HepG2 (cell line): ENCODE measurements around the gene TSNAXIP1. TPM values are rescaled to one million over a fixed set of nuclear protein-coding genes. Genes with fewer than 3 reads are reported as not detected.

Source experiments
- ASH2L ChIP-seq: fragments of 300-600, 200-600 bp; sonication (generic); IDR thresholded peaks from 2 replicates; pipeline ENCODE4 v1.7.0; 2017; ENCODE audit warnings: low read depth, mild to moderate bottlenecking, moderate library complexity, mixed read lengths, low read length; ENCODE audit not compliant: insufficient read length
- CHD4 ChIP-seq: fragments of 200-600 bp; sonication (generic); IDR thresholded peaks from 2 replicates; pipeline ENCODE4 v1.7.0; 2017; ENCODE audit warnings: mild to moderate bottlenecking, low read length, borderline replicate concordance
- FOXA1 ChIP-seq, 2 experiments: fragments of 450-650 bp in 1 of 2; sonication (generic) in 1 of 2; formaldehyde crosslinking in 1 of 2; IDR thresholded peaks; 2 replicates each; pipeline versions ENCODE4 v1.4.0 to v1.6.1; 2016 to 2020; ENCODE audit warnings: missing genetic modification reagents in 1 of 2
- HOXD1 ChIP-seq: sonication (generic); formaldehyde crosslinking; IDR thresholded peaks from 2 replicates; pipeline ENCODE4 v1.5.0; 2020; ENCODE audit warnings: missing genetic modification reagents
- KMT2B ChIP-seq: IDR thresholded peaks from 2 replicates; pipeline ENCODE4 v1.6.1; 2016; ENCODE audit warnings: missing genetic modification reagents, missing compliant biosample characterization
- MIXL1 ChIP-seq: IDR thresholded peaks from 2 replicates; pipeline ENCODE4 v1.6.1; 2016
- PHB2 ChIP-seq: fragments of 450-650 bp; IDR thresholded peaks from 2 replicates; pipeline ENCODE4 v1.6.1; 2018; ENCODE audit not compliant: partially characterized antibody
- REPIN1 ChIP-seq: sonication (generic); formaldehyde crosslinking; IDR thresholded peaks from 2 replicates; pipeline ENCODE4 v1.8.0; 2022; ENCODE audit warnings: missing genetic modification reagents, low read depth, mild to moderate bottlenecking, borderline replicate concordance
- RFX1 ChIP-seq: fragments of 450-650 bp; IDR thresholded peaks from 2 replicates; pipeline ENCODE4 v1.6.1; 2017
- SMARCC2 ChIP-seq: fragments of 450-650 bp; IDR thresholded peaks from 2 replicates; pipeline ENCODE4 v1.6.1; 2017; ENCODE audit warnings: antibody characterized with exemption, mild to moderate bottlenecking
- SOX13 ChIP-seq, 3 experiments: fragments of 450-650 bp in 1 of 3; sonication (generic) in 1 of 3; formaldehyde crosslinking in 1 of 3; IDR thresholded peaks in 2 of 3; conservative IDR thresholded peaks in 1 of 3; 2 replicates each; pipeline versions ENCODE4 v1.5.0 to v1.6.1; 2016 to 2020; ENCODE audit warnings: antibody characterized with exemption in 1 of 3, mild to moderate bottlenecking in 1 of 3, missing compliant biosample characterization in 1 of 3, missing genetic modification reagents in 1 of 3, moderate library complexity in 1 of 3
- SP4 ChIP-seq: sonication (generic); formaldehyde crosslinking; IDR thresholded peaks from 2 replicates; pipeline ENCODE4 v1.8.1; 2023; ENCODE audit warnings: mild to moderate bottlenecking, missing genetic modification reagents
- SP5 ChIP-seq: IDR thresholded peaks from 2 replicates; pipeline ENCODE4 v1.6.1; 2016; ENCODE audit warnings: low read depth, borderline replicate concordance
- THAP11 ChIP-seq: IDR thresholded peaks from 2 replicates; pipeline ENCODE4 v1.6.1; 2016; ENCODE audit warnings: missing biosample characterization, missing genetic modification reagents
- ZNF10 ChIP-seq: sonication (generic); formaldehyde crosslinking; IDR thresholded peaks from 2 replicates; pipeline ENCODE4 v1.4.0; 2020; ENCODE audit warnings: mild to moderate bottlenecking, low read depth, missing genetic modification reagents, borderline replicate concordance
- ZNF20 ChIP-seq: sonication (generic); formaldehyde crosslinking; IDR thresholded peaks from 2 replicates; pipeline ENCODE4 v1.4.0; 2020; ENCODE audit warnings: mild to moderate bottlenecking, moderate library complexity, missing genetic modification reagents
- ZNF335 ChIP-seq: sonication (generic); formaldehyde crosslinking; IDR thresholded peaks from 2 replicates; pipeline ENCODE4 v1.4.0; 2020; ENCODE audit warnings: missing genetic modification reagents
- ZNF33B ChIP-seq: sonication (generic); formaldehyde crosslinking; IDR thresholded peaks from 2 replicates; pipeline ENCODE4 v1.5.1; 2020; ENCODE audit warnings: mild to moderate bottlenecking, missing genetic modification reagents
- ZNF34 ChIP-seq: sonication (generic); formaldehyde crosslinking; IDR thresholded peaks from 2 replicates; pipeline ENCODE4 v1.4.0; 2020; ENCODE audit warnings: mild to moderate bottlenecking, missing genetic modification reagents, borderline replicate concordance
- ZNF543 ChIP-seq: sonication (generic); formaldehyde crosslinking; IDR thresholded peaks from 2 replicates; pipeline ENCODE4 v1.4.0; 2020; ENCODE audit warnings: mild to moderate bottlenecking, missing genetic modification reagents
- ZNF556 ChIP-seq: sonication (generic); formaldehyde crosslinking; IDR thresholded peaks from 2 replicates; pipeline ENCODE4 v1.4.0; 2020; ENCODE audit warnings: mild to moderate bottlenecking, missing genetic modification reagents, borderline replicate concordance
- ZNF709 ChIP-seq: sonication (generic); formaldehyde crosslinking; IDR thresholded peaks from 2 replicates; pipeline ENCODE4 v1.5.0; 2020; ENCODE audit warnings: mild to moderate bottlenecking, missing genetic modification reagents
- ZNF775 ChIP-seq: sonication (generic); formaldehyde crosslinking; IDR thresholded peaks from 2 replicates; pipeline ENCODE4 v1.4.0; 2020; ENCODE audit warnings: missing genetic modification reagents, mild to moderate bottlenecking, moderate library complexity, borderline replicate concordance
- ZNF781 ChIP-seq: sonication (generic); formaldehyde crosslinking; IDR thresholded peaks from 2 replicates; pipeline ENCODE4 v1.5.1; 2020; ENCODE audit warnings: borderline replicate concordance, mild to moderate bottlenecking, missing genetic modification reagents; ENCODE audit errors: not compliant biosample characterization
- ZNF891 ChIP-seq: sonication (generic); formaldehyde crosslinking; IDR thresholded peaks from 2 replicates; pipeline ENCODE4 v1.5.0; 2020; ENCODE audit warnings: mild to moderate bottlenecking, missing genetic modification reagents
- polyA plus RNA-seq, 8 experiments: library from polyadenylated mRNA; depleted of rRNA in 3 of 8; stranded (reverse) in 7 of 8; unstranded in 1 of 8; fragments of >200 nt; fragmentation: Illumina TruSeq in 4 of 8; extraction: Trizol in 4 of 8; gene quantifications; 2 replicates each; pipeline versions ENCODE4 v1.2.1 to v1.2.3, GENCODE V29; 2011 to 2016; ENCODE audit warnings: low read depth in 4 of 8, missing spikeins in 1 of 8, mixed read lengths in 1 of 8; ENCODE audit not compliant: insufficient read depth in 1 of 8
- total RNA-seq, 5 experiments: library from RNA; depleted of rRNA; stranded (reverse); fragments of >200 nt; fragmentation: Illumina TruSeq; extraction: Trizol; gene quantifications; 2 replicates each; pipeline ENCODE4 v1.2.3, GENCODE V29; 2016; ENCODE audit warnings: low read depth in 1 of 5
- TF ChIP-seq, protein P1 (sequence below): sonication (generic); formaldehyde crosslinking; IDR thresholded peaks from 2 replicates; pipeline ENCODE4 v1.5.0; 2020; ENCODE audit warnings: mild to moderate bottlenecking, missing genetic modification reagents
- TF ChIP-seq, protein P2 (sequence below): fragments of 450-650 bp; IDR thresholded peaks from 2 replicates; pipeline ENCODE4 v1.6.1; 2016

The TSNAXIP1 gene
- total and polyA plus RNA-seq, 2 of the 13 experiments (the other 11 are each of a cell fraction or from before 2014, with no cell fraction given): 0.37 to 0.86 TPM

- TF ChIP-seq SP4 (CRISPR knock-in tag): peak; percentile 94
- TF ChIP-seq SOX13 (IDR thresholded peaks at IDR 0.05): peak; percentile 52; the same call in 1 of the 2 replicates
- peak in 1 of 2 experiments; percentile 71; a peak in 2 of 4 replicates for TF ChIP-seq SOX13 (CRISPR knock-in tag; conservative IDR thresholded peaks at IDR 0.05 in 1 of 2, IDR thresholded peaks at IDR 0.05 in 1 of 2)
- peak; percentile 28; the same call in 1 of the 2 replicates for TF ChIP-seq ZNF891 (CRISPR knock-in tag)
- TF ChIP-seq ASH2L: peak; percentile 83
- TF ChIP-seq, protein P1, sequence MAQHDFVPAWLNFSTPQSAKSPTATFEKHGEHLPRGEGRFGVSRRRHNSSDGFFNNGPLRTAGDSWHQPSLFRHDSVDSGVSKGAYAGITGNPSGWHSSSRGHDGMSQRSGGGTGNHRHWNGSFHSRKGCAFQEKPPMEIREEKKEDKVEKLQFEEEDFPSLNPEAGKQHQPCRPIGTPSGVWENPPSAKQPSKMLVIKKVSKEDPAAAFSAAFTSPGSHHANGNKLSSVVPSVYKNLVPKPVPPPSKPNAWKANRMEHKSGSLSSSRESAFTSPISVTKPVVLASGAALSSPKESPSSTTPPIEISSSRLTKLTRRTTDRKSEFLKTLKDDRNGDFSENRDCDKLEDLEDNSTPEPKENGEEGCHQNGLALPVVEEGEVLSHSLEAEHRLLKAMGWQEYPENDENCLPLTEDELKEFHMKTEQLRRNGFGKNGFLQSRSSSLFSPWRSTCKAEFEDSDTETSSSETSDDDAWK (CRISPR knock-in tag): no peak
- peak; percentile 86 for TF ChIP-seq ZNF543 (CRISPR knock-in tag)
- TF ChIP-seq SP5 (CRISPR knock-in tag): peak; percentile 98
- TF ChIP-seq ZNF335 (CRISPR knock-in tag): peak; percentile 85
- peak; percentile 55 for TF ChIP-seq KMT2B (CRISPR knock-in tag)
- no peak for TF ChIP-seq ZNF20
- peak; percentile 98 for TF ChIP-seq THAP11 (CRISPR knock-in tag)
- no peak for TF ChIP-seq FOXA1 (IDR thresholded peaks at IDR 0.05)
- TF ChIP-seq FOXA1 (CRISPR knock-in tag; IDR thresholded peaks at IDR 0.05): no peak
- peak; percentile 96 for TF ChIP-seq ZNF709 (CRISPR knock-in tag)
- peak; percentile 14; the same call in 1 of the 2 replicates for TF ChIP-seq HOXD1 (CRISPR knock-in tag)
- TF ChIP-seq ZNF775 (CRISPR knock-in tag): no peak; the same call in 1 of the 2 replicates
- TF ChIP-seq RFX1: no peak
- TF ChIP-seq ZNF34: peak; percentile 75
- TF ChIP-seq ZNF781 (CRISPR knock-in tag): peak; percentile 89
- TF ChIP-seq REPIN1 (CRISPR knock-in tag): peak; percentile 94
- TF ChIP-seq PHB2: no peak
- no peak for TF ChIP-seq SMARCC2
- peak; percentile 93 for TF ChIP-seq ZNF33B (CRISPR knock-in tag)
- peak; percentile 90; the same call in 1 of the 2 replicates for TF ChIP-seq ZNF556 (CRISPR knock-in tag)
- TF ChIP-seq ZNF10 (CRISPR knock-in tag): no peak
- TF ChIP-seq, protein P2, sequence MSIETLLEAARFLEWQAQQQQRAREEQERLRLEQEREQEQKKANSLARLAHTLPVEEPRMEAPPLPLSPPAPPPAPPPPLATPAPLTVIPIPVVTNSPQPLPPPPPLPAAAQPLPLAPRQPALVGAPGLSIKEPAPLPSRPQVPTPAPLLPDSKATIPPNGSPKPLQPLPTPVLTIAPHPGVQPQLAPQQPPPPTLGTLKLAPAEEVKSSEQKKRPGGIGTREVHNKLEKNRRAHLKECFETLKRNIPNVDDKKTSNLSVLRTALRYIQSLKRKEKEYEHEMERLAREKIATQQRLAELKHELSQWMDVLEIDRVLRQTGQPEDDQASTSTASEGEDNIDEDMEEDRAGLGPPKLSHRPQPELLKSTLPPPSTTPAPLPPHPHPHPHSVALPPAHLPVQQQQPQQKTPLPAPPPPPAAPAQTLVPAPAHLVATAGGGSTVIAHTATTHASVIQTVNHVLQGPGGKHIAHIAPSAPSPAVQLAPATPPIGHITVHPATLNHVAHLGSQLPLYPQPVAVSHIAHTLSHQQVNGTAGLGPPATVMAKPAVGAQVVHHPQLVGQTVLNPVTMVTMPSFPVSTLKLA: peak; percentile 56; the same call in 1 of the 2 replicates
- TF ChIP-seq CHD4: no peak; the same call in 1 of the 2 replicates
- no peak for TF ChIP-seq MIXL1 (CRISPR knock-in tag)
These were observed 39.8 kb downstream of the TSNAXIP1 start, which contains the start of gene NUTF2 (continued) for GRCh38 chr16:67846320-67847063.
